NB4 (cell line): Measurements from ENCODE around the gene ACACA.

Experiments used
- CTCF ChIP-seq: IDR thresholded peaks from one replicate; pipeline ENCODE4 v1.5.1; 2012; ENCODE audit warnings: low read depth, low read length
- POLR2A ChIP-seq: IDR thresholded peaks from 2 replicates; pipeline ENCODE4 v1.6.1; 2011; ENCODE audit warnings: mild to moderate bottlenecking; ENCODE audit not compliant: insufficient read length; ENCODE audit errors: extremely low read depth

DNA sequence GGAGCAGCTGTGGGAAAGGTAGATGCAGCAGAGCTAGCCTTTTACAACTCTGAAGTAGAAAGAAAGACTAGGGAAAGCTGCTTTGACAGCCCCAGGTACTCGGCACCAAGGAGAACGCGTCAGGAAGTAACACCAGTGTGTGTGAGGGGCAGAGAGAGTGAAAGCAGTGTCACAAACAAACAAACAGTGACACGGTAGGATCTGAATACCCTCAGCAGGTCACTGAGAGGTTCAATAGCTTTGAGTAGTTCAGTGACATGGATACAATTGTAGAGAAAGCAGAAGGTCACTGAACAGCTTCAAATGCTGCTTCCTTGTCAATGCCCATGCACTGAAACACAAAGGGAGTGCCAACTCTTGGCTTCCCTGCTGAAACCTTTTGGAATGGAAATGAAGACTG, 181.2 kb downstream of the ACACA start:
- TF ChIP-seq CTCF (no peak), POLR2A (no peak)
